NCI-H526 (cell line): ENCODE results near the gene STK24.

ENCODE experiments used
- DNase-seq, 2 experiments: peaks; one replicate each; lab custom pipeline; 2025; lab: John Stamatoyannopoulos, UW

Gene STK24

DNA sequence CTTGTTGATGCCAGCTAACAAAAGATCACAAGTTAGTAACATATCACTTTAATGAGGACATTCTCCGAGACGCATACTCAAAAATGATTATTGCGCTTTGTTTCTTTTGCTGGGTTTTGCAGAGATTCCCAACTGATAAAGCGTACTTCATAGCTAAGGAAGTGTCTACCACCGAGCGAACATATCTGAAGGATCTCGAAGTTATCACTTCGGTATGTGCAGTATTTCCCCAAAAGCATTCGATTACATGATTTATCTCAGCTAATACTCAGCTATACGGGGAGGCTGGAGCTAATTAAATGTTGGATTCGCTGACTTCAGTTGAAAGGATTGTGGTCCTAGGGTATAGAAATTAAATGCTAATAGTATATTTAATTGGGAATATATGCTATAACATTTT lies 166.3 kb downstream of the STK24 start:
- no peak for DNase-seq

GRCh38 chr13:98409281-98409680 lies 167.6 kb downstream of the STK24 start:
- DNase-seq: no peak

DNA sequence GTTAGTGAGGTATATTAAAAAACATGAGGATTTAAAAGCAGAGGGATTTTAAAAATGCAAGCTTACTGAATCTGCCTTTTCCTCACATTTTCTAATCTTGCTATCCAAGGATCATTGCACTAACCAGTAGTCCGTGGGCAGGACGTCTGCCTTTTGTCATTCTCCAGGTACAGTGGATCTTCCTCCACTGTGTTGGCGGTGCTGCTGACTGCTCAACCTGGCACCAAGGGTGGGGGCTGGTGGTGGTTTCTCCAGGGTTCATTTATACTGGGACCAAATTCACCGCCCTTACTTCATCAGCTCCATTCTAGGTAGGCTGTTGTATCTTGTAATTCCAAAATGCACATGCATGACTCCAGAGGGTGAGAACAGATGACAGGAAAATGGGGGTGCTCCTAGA lies 169.3 kb downstream of the STK24 start:
- DNase-seq: no peak

- DNase-seq: no peak
Measured at GRCh38 chr13:98406971-98407370, 169.9 kb downstream of the STK24 start.

GRCh38 chr13:98406427-98406826 lies 170.5 kb downstream of the STK24 start:
- no peak for DNase-seq

GRCh38 chr13:98405690-98406344 lies 171.1 kb downstream of the STK24 start:
- no peak for DNase-seq

GRCh38 chr13:98405107-98405571 lies 171.8 kb downstream of the STK24 start:
- peak in 1 of 2 experiments; percentile 29 for DNase-seq

- no peak for DNase-seq
Measured at GRCh38 chr13:98403076-98403475, 173.8 kb downstream of the STK24 start.

GRCh38 chr13:98401934-98402333 lies 175.0 kb downstream of the STK24 start:
- no peak for DNase-seq

DNA sequence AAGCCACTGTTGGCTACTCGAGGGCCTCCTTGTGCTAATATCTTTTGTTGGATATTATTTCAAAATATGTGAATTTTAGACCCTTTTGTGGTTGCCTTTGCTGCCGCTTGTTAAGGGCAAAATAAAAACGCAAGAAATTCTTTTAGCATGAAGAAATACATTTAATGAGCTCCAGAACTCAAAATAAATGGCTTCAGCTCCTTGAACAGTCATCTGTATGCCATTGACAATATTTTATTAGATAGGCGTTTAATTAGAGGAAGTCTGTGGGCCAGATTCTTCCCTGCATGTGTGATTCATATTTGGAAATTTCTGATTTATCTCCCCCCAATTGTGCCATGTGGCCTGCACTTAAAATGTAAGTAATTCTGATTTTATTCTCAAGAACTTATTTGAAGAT lies 177.2 kb downstream of the STK24 start:
- DNase-seq: no peak

DNA sequence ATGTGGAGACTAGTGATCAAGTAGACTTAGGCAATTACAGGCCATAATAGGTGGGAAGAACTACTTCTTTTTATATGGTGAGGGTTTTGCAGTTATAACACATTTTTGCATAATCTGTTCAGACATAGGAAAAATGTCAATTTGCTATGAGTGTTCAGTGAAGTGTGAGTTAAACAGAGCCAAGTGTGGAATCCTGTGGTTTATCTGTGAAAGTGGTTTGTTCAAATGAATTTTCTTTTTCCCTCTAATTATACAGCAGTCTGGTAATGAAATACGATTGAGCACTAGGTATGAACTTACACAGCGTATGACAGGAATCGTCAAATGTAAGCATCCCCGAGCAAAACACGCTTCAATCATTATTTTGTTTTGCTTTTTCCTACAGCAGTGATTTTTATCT lies 178.3 kb downstream of the STK24 start:
- no peak for DNase-seq

DNA sequence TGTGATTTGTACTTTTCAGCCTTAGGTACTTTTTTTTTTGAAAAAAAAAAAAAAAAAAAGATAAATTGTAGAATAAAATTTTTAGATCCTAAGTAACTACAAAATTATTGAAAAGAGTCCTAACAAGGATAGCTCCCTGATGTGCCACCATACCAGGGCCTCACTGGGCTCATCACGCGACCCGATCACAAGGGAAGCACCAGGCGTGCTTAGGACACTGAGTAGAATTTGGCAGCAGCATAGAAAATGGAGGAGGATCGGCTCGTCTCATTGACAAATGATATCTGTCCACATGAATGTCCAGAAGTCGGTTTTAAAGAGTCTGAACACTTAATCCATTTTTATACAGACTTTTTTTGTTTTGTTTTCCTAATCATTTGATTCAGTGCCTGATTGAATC lies 179.0 kb downstream of the STK24 start:
- DNase-seq: no peak

DNA sequence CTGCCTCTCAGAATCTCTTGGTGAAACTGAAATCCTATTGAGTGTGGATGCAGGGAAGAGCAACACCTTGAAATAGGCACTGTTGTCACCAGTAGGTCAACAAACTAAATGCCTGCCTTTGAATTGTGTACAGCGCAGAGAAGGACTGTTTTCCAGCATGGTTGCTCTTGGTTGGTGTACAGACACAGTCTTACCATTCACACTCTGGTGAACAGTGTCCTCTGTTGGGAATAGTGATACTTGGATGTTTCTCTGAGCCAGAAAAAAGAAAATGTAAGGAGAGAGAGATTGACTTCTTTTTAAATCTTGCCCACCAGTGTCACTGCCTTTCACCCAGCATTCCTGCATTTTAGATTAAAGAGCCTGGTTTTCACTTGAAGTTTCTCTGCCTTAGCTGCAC lies 179.7 kb downstream of the STK24 start:
- peak in 1 of 2 experiments; percentile 26 for DNase-seq

- DNase-seq: no peak
Measured at GRCh38 chr13:98396071-98396710, 180.7 kb downstream of the STK24 start.
